HCT116 (cell line): Measurements from ENCODE around the gene CCN5.

Experiments
- CTCF ChIP-seq, 3 experiments: fragments of 200-600 bp in 1 of 3; sonication (generic) in 1 of 3; IDR thresholded peaks in 2 of 3; conservative IDR thresholded peaks in 1 of 3; 2 replicates each; pipeline ENCODE4 v1.5.1; 2012 to 2017; ENCODE audit warnings: low read depth in 2 of 3, low read length in 2 of 3, antibody characterized with exemption in 1 of 3, borderline replicate concordance in 1 of 3, control low read depth in 1 of 3, mild to moderate bottlenecking in 1 of 3, mixed read lengths in 1 of 3, mixed run types in 1 of 3, moderate library complexity in 1 of 3; ENCODE audit not compliant: insufficient read depth in 1 of 3
- POLR2AphosphoS5 ChIP-seq: IDR thresholded peaks from 2 replicates; pipeline ENCODE4 v1.6.1; 2011; ENCODE audit warnings: mild to moderate bottlenecking, low read depth, low read length, moderate library complexity
- SP1 ChIP-seq: IDR thresholded peaks from 2 replicates; pipeline ENCODE4 v1.6.1; 2012; ENCODE audit warnings: low read depth

GRCh38 chr20:44709797-44710196 lies 5.4 kb upstream of the CCN5 start:
- no peak for TF ChIP-seq CTCF (IDR thresholded peaks at IDR 0.05 in 2 of 3, conservative IDR thresholded peaks at IDR 0.05 in 1 of 3; ENCODE audit: borderline replicate concordance in 1 of 3, insufficient read depth in 1 of 3, low read depth in 2 of 3, low read length in 2 of 3)
- TF ChIP-seq SP1: no peak
- TF ChIP-seq POLR2AphosphoS5: no peak
